Colon (tissue), 2 donors: ENCODE results near the gene TRIM10.
A peak's percentile ranks its signal among the peaks of the same experiment; 100 is the strongest.
"Not testable (repeated sequence)": the region's sequence is repeated elsewhere in the genome, so short reads cannot be mapped to it uniquely, and the experiment has no call there.

Source experiments
- FAIRE-seq: peaks from 2 replicates; lab custom pipeline; 2012; peaks lifted over from hg19 to GRCh38; lab: Jason Lieb, UNC
- donor health status: control.
- donor health status: control.

TRIM10 gene

DNA sequence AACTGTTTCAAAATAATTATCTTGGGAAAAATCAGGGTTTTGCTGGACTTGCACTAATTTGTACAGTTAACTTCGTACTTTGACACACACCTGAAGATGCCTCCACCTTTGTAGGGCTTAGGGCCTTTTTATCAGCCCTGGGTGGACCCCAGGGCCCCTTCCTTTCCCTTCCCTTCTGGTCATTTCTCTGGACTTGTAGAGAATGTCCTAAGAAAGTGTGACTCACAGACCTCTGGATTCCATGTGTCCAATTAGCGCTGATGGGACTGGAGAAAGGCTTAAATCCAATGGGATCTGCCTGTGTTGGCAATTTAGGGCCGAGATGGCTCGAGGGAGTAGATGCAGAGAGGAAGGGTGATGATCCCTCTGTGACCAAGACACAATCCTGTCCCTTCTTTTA, 11.7 kb upstream of the TRIM10 start:
- FAIRE-seq: no peak

DNA sequence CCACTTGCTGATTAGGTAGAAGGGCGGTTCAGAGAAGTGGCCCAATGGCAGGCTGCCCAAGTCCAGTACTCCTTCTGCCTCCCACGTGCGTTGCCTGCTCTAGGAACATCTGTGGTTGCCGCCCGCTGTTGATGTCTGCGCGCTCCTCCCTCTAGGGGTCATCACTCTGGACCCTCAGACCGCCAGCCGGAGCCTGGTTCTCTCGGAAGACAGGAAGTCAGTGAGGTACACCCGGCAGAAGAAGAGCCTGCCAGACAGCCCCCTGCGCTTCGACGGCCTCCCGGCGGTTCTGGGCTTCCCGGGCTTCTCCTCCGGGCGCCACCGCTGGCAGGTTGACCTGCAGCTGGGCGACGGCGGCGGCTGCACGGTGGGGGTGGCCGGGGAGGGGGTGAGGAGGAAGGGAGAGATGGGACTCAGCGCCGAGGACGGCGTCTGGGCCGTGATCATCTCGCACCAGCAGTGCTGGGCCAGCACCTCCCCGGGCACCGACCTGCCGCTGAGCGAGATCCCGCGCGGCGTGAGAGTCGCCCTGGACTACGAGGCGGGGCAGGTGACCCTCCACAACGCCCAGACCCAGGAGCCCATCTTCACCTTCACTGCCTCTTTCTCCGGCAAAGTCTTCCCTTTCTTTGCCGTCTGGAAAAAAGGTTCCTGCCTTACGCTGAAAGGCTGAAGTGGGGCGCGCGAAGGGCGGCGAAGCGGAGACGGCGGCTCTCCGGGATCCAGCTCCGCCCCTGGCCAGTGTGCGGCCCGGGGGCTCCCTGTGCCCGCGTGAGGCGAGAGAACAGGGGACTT, 10.9 kb upstream of the TRIM10 start:
- no peak for FAIRE-seq

DNA sequence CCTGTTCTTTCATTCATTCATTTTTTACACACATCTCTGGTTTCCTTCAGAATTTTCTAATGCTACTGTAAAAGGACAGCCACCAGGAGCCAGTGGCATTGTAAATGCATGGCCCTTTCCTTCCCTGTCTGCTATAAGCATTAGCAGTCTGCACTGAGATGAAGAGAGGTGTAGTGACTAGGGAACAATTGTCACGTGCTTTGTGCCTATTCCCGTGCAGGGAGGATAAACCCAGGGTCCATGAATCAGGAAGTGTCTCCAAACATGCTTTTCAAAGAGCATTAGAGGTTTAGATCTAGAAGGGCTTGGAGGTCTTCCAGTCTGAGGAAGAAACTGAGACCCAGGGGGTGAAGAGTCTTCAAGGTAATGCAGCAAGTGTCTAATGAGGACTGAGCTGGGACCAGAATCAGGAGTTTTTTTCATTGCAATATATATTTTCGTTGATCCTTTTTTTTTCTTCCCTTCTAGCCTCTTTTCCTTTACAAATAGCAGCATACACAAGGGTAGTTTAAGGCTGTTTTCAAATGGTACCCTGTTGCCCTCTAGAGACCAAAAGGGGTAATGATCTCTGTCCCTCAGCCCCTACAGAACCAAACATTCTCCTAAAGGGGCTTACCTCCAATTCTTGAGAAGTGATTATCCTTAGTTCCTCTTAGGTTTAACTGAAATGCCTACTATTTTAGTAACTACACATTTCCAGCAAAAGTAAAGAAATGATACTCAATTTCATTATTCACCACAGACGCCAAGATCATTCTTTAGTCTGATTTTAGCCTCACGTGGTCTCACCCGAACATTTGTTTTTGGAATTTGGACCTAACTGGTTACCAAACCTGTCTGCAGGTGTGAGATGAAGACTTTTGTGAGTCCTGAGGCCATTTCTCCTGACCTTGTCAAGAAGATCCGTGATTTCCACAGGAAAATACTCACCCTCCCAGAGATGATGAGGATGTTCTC, 8.9 kb upstream of the TRIM10 start:
- no peak for FAIRE-seq

DNA sequence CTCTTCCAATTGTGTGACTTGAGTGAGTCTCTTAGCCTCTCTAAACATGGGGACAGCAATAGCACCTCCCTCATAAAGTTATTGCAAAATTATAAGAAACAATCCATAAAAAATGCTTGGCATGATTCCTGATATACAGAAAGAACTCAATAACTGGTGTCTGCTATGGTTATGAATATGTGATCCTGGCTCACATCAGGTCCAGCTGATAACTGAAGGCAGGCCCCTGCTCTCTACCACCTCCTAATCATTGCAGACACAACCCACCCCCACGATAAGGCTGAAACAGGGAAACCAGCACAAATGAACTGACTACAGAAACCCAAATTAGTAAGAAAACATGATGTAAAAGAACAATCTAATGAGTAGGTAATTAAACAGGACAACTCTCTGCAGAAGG, 7.7 kb upstream of the TRIM10 start:
- no peak for FAIRE-seq

DNA sequence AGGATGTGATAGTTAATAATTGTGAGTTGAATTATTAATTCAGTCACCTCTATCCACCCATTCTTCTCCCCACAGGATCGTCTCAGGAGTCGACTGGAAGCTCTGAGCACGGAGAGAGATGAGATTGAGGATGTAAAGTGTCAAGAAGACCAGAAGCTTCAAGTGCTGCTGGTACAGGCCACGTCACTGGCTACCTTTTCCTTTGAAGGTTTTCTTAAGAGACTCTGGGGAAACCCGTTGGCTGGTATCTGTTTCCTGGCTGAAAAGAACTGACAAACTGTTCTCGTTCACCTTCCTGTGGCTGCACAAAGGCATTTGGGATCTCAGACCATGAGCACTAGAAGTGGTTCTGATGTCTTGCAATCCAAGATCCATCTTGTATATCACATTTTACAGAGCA, 6.1 kb upstream of the TRIM10 start:
- FAIRE-seq: no peak

DNA sequence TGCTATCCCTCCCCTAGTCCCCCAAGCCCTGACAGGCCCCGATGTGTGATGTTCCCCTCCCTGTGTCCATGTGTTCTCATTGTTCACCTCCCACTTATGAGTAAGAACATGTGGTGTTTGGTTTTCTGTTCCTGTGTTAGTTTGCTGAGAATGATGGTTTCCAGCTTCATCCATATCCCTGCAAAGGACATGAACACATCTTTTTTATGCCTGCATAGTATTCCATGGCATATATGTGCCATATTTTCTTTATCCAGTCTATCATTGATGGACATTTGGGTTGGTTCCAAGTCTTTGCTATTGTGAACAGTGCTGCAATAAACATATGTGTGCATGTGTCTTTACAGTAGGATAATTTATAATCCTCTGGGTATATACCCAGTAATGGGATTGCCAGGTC, 4.2 kb upstream of the TRIM10 start:
- FAIRE-seq: not testable (repeated sequence)

DNA sequence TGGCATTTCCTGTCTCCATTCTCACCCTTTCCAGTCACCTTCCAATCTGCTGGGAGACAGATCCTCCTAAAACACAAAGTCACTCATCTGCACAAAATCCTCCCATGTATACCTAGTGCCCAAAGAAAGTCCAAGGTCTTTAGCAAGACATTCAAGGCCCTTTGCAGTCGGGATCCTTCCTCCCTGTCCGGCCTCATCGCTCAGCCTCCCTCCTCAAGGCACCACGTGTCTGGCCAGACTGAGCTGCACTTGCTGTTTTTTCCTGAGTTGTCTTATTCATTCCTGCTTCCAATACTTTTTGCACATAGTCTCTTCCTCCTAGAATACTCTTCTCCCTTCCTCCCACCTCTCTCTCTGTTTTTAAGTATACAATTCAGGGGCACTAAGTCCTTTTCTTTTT, 3.7 kb upstream of the TRIM10 start:
- FAIRE-seq: no peak

DNA sequence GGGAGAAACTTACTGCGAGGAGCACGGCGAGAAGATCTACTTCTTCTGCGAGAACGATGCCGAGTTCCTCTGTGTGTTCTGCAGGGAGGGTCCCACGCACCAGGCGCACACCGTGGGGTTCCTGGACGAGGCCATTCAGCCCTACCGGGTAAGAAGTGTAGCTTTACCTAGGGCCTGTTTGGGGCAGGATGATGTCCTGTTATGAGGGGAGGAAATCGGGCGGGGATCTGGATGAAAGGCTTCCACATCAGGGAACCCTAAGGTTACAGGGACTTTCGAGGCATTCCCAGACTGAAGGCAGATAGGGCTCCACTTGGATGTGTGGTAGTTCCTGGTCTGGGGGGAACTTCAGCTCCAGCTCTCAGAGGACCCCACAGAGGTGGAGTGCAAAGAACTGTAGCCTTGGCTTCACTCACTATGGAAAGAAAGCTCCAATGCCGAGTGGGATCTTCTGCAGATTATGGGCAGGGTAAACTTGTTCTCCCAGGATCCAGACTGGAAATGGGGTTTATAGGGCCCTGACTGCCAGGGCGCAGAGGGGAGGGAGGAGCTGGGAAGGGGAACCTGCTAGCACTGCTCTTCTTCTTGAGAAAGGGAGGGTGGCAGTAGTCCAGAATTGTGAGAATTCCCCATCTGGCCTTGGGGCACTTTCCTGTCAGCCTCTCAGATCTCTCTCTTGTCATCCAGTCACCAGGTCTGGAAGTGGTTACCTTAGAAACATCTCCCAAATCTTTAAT, 3.1 kb upstream of the TRIM10 start:
- FAIRE-seq: no peak

DNA sequence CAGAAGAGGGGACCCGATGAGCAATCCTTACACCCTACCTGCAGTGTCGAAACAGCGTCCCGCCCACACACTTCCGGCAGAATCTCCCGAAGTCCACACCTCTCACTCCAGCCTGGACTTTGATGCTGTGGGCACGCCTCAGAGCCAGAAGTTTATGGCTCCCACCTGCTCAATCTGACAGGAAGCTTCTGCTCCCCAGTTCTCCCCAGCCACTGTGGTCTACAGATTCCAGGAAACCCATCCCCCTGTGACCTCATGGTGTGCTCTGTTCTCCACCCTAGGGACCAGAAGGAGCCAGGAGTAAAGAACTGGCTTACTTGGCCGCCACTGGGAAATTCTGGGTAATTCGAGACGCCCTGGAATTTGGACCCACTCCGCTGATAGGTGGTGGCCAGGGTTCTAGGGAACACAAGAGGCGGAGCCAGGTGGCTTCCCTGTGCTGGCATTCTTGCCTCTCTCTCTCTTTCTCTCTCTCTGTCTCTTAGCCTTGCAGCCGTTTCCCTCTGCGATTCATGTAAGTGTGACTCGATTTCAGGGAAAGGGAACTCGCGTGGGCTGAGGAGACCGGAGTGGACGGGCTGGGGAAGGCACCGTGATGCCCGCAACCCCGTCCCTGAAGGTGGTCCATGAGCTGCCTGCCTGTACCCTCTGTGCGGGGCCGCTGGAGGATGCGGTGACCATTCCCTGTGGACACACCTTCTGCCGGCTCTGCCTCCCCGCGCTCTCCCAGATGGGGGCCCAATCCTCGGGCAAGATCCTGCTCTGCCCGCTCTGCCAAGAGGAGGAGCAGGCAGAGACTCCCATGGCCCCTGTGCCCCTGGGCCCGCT, 2.3 kb upstream of the TRIM10 start, which contains the start of gene TRIM15:
Gene TRIM15, plus strand, starts transcription at position 457 of the 828 bp plus-strand sequence. Its CDS starts 139 bp downstream, at position 596.
- FAIRE-seq: no peak

DNA sequence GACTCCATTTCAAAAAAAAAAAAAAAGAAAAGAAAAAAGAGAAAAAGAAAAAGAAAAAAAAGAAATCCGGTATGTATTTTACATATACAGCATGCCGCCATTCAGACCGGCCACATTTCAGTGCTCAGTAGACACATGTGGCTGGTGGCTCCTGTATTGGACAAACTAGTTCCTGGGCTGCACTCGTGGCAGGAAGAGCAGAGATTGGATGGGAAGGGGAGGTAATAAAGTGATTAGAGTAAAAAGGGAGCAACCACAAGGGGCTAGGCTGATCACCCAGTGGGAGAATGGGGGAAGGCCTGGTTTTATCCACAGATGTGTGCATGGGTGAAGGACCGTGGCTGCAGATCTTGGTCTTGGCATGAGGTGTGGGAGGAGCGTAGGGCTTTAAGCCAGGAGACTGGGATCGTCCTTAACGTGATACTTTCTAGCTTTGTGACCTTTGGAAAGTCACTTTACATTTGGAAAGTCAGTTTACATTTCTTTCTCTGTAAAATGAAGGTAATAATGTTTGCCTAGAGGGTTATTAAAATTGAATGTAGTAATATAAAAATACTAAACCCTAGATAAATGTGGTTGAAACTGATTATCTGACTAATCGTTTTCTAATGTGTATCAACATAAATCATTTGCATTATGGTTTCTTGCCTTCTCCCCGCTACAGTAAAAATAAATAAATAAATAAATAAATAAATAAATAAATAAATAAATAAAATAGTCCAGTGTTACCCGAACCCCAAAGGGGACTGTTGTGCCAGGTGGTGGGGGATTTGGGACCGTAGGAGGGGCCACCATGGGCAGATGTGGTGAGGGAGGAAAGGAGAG, 1.5 kb upstream of the TRIM10 start:
- FAIRE-seq: no peak

DNA sequence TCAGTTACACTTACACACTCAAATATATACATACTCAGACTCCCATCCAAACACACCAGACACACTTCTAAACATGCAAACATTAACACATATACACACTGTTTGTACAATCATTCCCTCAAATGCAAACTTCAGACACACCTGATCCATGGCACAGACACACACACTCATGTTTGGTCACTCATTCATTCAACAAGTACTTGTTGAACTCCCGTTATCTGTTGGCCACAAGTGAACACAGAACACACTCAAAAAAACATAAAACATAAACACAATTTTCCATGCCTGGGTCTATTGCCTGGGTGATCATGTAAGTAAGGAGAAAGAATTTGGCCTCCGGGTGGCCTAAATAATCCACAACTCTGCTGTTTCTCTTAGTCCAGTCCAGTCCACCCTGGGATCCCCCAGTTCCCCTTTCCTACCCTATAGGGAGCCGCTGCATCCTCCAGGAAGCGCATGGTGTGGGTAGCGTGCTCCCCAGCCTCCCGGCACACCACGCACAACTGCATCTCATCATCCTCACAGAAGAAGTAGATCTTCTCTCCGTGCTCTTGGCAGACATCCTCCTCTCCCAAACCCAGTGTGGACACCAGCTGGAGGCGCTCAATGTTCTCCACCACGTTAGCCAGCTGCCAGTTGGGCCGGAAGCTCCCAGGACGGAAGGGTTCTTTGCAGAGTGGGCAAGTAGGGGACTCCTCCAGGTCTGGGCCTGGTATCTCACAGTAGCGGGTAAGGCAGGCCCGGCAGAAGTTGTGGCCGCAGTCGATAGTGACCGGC, 815 bp downstream of the TRIM10 start:
- FAIRE-seq: no peak

DNA sequence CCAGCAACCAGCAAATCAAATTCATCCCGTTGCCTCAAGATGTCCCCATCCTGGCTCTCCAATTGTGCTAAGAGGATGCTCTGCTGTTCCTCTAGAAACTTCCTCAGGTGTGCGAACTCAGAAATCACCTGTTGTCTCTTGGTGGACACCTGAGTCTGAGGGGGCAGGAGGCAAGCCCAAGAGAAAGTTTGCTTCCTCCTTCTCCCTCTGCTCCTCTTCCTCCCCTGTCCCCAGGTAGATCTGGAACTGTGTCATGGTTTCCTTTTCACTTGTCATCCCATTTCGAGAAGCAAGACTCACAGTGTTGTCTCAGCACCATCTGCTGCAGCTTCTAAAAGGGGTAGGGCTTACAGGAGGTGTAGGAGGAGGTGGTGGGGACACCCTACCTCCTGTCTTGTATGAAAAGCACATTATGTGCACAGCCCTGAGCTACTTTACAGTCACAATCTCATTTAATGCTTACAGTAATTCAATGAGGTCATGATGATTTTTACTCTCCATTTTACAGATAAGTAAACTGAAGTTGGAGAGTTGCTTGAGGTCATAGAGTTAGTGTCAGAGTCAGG, 2.5 kb downstream of the TRIM10 start:
- FAIRE-seq: no peak

DNA sequence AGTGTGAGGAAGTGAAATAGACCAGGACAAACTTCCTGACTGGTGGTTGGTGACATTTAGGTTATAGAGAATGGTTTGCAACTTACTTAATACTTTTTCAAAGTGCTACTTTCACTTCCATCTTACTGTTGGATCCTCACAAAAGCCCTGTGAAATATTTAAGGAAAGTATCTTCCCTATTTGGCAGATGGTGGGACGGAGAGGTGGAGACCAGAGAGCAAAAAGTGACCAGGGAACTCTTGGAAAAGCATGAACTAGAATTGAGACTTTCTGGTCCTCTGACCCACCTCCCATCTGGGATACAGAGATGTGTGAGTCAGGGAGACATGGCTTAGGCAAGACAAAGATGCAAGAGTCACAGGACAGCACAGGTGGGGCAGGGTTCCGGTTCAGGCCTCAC, 3.0 kb downstream of the TRIM10 start:
- FAIRE-seq: no peak

DNA sequence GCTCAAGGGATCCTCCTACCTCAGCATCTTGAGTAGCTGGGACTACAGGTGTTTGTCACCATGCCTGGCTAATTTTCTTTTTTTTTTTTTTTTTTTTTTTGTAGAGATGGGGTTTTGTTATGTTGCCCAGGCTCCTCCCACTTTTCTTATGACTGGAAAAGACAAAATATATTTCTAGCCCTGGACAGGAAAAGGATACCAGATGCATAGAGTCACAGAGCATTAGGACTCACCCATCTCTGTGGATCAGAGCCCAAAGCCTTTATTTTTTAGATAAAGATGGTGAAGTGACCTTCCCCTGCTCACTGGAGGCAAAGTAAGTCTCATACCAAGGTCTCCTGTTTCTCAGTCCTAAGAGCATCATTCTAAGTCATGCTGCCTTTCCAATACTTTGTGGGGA, 3.4 kb downstream of the TRIM10 start:
- FAIRE-seq: no peak

DNA sequence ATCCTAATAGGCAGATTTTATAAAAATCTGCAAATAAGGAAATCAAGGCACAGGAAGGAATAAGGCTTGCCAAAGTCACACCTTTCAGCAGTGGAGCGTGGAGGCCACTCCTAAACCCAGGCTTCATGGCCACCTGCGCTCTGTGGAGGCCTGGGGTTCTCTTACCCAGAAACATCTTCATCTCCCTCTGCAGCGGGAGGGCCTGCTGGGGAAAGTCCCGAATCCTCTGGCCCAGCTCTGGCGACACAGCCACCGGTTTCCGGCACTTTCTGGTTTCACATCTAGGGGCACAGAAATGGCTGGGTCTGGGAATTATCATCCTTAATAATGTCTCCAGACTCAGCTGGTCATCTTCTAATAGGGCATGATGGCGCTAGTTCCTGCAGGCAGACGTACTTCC, 4.2 kb downstream of the TRIM10 start:
- no peak for FAIRE-seq

DNA sequence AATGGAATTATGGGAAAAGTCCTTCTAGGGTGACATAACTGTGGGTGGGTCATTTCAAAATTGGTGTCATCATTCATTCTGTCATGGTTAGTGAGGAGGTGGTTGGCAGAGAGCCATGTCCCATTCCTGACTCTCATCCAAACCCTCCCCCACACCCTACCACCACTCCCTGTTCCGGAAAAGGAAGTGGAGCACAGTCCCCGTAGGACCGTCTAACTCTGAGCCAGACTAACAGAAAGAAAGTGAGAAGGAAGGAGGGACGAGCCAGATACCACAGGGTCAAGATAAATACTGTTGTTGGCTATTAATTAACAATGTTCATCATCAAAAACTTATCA, 4.8 kb downstream of the TRIM10 start:
- peak; percentile 21 for FAIRE-seq

DNA sequence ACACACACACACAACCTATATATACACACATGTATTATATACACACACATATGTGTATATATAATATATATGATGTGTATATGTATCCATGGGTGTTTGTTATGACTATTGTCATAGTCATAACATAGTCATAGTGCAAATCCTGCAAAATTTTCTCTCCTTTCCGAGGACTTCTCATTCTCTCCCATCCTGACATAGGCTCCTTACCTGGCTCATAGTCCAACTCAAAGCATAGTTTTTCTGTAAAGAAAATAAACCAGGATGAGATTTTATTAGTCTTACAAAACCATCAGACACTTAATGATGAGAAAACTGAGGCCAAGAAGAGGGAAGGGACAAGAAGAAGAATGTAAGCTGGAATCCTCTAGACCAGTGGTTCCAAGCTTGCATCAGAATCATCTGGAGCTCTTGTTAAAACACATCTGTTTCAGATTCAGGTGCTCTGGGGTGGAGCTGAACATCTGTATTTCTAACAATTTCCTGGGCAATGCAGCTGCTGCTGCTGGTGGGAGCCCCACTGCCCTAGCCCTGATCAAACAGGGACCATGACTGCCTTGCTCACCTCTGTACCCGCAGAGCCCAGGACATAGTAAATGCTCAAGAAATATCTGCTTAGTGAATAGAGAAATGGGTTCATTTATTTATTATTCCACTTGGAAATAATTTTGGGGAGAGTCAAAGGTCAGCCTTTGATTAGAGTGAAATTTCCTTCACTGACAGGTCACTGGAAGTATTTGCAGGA, 5.3 kb downstream of the TRIM10 start:
- no peak for FAIRE-seq

DNA sequence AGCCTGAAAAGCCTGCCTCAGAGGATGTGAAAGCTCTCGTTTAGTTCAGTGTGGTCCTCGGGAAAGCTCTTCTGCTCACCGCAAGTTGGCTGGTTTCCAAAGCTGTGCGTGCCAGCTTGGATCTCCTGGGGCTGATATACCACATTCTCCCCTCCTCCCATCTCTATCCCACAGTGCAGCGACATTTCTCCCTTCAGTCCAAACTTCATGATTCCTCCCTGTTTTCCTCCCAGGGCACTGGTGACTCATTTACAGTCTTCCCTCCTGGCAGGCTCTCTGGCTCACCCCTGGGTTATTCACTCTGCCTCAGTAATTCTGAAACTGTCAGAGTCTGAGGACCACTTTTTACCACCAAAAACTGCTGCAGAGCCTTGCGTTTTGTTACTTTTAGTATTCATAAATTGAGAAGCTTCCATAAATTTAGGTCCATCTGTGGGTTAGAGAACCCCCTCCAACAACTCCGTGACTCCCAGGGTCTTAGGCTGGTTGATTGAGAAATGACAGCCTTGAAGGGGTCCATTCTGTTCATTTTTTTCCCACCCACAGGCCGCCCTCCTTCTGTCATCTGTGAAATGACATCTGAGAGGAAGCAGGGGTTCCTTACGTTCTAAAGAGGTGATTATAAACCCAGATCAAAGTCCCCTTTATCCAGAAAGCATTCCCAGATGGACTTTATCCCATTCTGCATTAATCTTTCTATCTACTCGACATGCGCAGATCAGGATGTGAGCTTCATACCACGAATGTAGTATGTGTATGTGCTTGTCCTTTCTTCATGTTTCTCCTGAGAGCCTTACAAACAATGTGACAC, 6.1 kb downstream of the TRIM10 start:
- FAIRE-seq: no peak
